ENCODE measurements around the gene ATG9A.

Gene ATG9A

DNA sequence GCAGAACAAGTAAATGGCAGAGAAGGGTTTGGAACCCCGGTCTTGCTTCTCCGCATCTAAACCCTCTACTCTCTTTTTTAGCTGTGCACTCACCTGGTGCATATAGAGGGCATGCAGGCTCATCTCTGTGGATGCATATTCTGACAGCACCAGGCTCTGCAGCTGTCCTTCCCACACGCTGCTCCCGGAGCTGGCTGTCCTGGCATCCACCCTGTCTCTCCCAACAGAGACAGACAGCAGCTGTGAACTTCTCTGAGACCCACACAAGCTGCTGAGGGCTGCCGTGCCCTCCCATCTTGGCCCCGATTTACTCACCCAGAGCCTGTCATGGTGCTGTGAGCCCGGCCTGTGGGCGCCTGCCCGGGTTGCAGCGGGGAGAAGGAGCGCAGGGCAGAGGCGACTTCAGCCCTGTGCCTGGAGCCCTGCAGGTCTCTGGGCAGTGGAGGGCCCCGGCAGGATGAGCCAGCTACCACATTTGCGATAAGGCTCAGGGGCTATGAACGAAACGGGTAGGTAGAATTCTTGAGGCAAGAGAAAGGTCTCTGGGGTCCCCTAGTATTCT lies 7.4 kb downstream of the ATG9A start:
- DNase-seq: no peak

GRCh38 chr2:219220652-219221402 lies 8.6 kb downstream of the ATG9A start:
- no peak for DNase-seq

- no peak for DNase-seq
Measured at GRCh38 chr2:219219784-219220532, 9.5 kb downstream of the ATG9A start.

- peak; percentile 85 for DNase-seq
Measured at GRCh38 chr2:219218732-219219701, 10.4 kb downstream of the ATG9A start, which contains the start of gene ABCB6. TSS of gene ABCB6 (minus strand) at chr2:219218958. CDS start at chr2:219218673, 285 bp downstream.

GRCh38 chr2:219218217-219218731 lies 11.2 kb downstream of the ATG9A start:
- DNase-seq: peak; percentile 31

DNA sequence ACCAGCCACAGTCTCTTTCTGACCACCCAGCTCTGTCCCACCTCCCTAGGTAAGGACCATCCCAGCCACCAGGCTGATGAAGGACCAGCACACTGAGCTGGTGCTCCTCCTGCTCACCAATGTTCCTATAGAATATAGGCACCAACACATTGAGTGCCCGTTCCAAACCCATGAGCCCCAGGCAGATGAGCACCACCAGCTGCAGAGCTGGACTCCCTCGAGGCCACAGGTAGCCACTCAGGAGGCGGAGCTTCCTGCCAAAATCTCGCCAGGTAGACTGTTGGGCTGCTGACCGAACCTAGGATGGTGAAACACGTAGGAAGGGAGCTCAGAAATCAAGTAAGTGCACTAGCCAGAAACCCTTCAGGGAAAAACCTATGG lies 12.9 kb downstream of the ATG9A start:
- no peak for DNase-seq

DNA sequence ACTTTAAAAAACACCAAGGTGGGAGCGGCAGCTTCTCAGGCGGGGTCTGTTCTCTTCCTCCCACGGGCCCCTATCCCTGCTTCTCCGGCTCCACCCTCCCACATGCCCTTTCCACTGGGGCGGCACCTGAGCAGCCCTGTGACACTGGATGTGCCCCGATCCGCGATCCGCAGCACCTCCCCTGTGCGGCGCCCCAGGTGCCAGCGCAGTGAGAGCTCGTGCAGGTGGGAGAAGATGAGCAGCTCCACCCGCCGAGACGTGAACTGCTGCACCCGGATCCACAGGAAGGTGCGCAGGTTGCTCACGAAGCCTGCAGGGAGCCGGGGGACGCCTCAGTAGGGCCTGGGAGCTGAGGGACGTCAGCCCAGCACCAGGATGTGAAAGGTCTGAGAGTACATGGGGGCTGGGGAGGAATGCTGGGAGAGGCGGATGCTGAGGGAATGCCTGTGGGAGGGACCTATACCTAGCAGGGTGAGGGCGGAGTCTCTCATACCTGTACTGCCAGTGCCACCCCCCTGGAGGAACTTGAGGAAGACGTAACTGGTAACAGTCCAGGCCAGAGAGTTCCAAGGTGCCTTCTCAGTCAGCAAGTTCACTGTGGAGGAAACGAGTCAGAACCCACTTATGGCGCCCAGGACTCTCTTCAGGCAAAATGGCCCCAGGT lies 13.4 kb downstream of the ATG9A start:
- no peak for DNase-seq

DNA sequence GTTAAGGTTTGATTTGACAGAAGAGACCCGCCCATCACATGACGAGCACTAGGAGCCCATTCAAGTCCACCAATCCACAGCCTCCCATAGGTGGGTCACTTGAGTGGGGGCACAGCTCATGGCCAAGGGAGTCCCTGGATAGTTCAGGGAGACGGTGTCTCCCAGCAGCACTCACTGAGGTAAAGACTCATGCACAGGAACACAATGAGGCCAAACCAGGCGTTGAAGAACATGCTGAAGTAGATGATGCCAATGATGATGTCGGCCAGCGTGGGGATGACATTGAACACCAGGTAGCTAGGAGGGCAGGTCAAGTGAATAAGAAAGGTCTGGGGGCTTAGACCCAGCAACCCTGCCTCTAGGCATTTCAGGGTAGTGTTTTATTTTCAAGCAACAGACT lies 14.7 kb downstream of the ATG9A start:
- DNase-seq: no peak

DNA sequence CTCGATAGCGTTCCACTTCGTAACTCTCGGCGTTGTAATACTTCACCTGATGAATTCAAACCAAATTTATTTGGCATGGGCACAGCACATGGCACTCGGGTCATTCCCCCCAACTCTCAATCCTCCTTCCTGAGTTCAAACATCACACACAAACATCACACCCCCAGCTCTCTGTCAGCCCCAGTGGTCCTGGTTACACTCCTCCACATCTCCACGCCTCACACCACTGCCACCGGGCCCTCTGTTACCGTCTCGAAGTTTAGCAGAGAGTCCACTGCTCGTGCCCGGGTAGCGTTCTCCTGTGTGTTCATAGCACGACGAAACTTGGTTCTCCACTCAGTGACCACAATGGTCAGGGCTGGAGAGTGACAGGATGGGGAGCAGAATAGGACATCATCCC lies 15.3 kb downstream of the ATG9A start:
- no peak for DNase-seq

GRCh38 chr2:219213486-219214071 lies 15.9 kb downstream of the ATG9A start:
- no peak for DNase-seq

GRCh38 chr2:219213026-219213415 lies 16.4 kb downstream of the ATG9A start:
- DNase-seq: no peak

GRCh38 chr2:219210886-219211362 lies 18.5 kb downstream of the ATG9A start:
- no peak for DNase-seq

- DNase-seq: no peak
Measured at GRCh38 chr2:219210196-219210885, 19.1 kb downstream of the ATG9A start.

DNA sequence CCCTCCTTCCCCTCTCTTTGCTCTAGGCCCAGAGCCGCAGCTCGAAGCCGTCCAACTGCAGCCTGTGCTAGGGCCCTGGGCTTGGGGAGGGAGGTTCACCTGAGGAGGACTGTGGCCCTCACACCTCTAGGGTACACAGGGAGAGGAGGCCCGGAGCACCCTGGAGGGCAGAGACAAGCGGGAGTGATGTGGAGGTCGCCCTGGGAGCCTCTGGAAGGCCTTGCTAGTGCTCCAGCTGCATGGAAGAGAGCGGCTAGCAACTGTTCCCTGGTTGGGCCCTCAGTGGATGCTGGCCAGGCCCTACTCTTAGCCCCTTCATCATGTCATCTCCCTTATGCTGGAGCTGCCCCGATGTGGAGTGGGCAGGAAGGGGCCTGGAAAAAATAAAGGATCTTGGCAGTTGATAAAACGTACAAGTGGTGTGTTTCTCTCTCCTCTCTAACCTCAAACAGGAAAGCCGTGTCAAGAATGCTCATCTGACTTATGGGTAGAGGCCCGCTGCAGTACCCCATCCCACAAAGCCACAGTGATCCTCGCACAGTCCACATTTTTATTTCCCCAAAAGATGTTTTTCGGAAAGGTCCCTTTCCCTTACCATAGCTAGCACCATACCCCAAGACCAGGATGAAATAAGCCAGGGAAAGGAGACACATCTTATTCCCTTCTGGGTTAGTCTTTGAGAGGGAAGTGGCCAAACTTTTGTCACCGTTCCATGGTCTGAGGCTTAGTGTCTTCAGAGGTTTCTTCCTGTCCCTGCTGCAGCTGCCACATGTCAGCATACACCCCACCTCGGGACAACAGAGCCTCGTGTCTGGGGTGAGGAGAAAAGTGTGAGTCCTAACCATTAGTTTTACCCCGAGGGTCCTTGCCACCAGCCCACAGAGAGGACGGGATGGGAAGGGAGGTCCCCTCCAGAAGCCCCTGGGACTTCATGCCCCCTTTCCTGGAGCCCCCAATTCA lies 19.9 kb downstream of the ATG9A start:
- no peak for DNase-seq

- no peak for DNase-seq
Measured at GRCh38 chr2:219207884-219208740, 21.3 kb downstream of the ATG9A start.

DNA sequence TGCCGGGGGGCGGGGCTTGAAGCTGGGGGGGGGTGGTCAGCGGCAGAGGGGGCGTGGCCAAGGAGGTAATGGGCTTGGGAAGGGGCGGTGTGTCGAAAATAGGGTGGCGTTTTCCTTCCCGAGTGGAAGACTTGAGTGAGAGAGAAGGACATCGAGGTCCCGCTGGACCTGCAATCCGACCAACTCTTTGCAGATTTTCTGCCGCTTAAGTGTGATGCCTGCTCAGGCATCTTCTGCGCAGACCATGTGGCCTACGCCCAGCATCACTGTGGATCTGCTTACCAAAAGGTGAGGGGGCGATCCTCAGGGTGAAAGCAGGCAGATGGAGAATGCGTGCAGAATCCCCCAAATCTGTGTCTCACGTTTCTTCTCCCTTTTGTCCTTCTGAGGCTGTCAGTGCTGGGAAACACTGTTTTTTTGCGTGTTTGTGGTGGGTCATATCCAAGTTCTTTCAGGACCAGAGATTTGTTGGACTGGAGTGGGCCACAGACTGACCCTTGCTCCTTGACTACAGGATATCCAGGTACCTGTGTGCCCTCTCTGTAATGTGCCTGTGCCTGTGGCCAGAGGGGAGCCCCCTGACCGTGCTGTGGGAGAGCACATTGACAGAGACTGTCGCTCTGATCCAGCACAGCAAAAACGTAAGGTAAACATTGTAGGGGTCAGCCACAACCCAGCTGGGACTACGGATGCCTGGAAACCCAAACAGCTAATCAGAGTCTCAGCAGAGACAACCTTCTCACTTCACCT lies 22.1 kb downstream of the ATG9A start:
- DNase-seq: no peak

- peak; percentile 92 for DNase-seq
Measured at GRCh38 chr2:219206328-219207133, 22.9 kb downstream of the ATG9A start, which contains the start of gene ZFAND2B. TSS of gene ZFAND2B (plus strand) at chr2:219206782. CDS start at chr2:219206988, 206 bp downstream.

Data from stimulated activated naive CD4-positive, alpha-beta T cell treated with Interleukin-2 at 50 U/mL for 16 hours (primary cell).